NT2/D1 (cell line): Measurements from ENCODE around the gene AHNAK2.

ENCODE experiments used
- DNase-seq: peaks from one replicate; pipeline ENCODE4 v3.0.0-alpha.2; 2011; ENCODE audit warnings: low read depth, low spot score
- H3K27me3 ChIP-seq: 2 replicates; pipeline ENCODE4 v1.6.0; 2011; ENCODE audit warnings: mild to moderate bottlenecking; ENCODE audit not compliant: insufficient read length, insufficient read depth
- H3K36me3 ChIP-seq: 2 replicates; pipeline ENCODE4 v1.6.1; 2011; ENCODE audit warnings: mild to moderate bottlenecking, low read length, mixed read lengths; ENCODE audit not compliant: insufficient read depth, insufficient read length
- H3K4me1 ChIP-seq: 2 replicates; pipeline ENCODE4 v1.5.1; 2011; ENCODE audit not compliant: insufficient read depth, insufficient read length
- H3K4me3 ChIP-seq: 2 replicates; pipeline ENCODE4 v1.5.1; 2011; ENCODE audit warnings: low read depth; ENCODE audit not compliant: insufficient read length
- H3K9ac ChIP-seq: 2 replicates; pipeline ENCODE4 v1.6.0; 2011; ENCODE audit warnings: low read depth; ENCODE audit not compliant: insufficient read length
- H3K9me3 ChIP-seq: 2 replicates; pipeline ENCODE4 v1.5.1; 2011; ENCODE audit warnings: mild to moderate bottlenecking, low read length; ENCODE audit not compliant: insufficient read depth
- SUZ12 ChIP-seq: IDR thresholded peaks from 2 replicates; pipeline ENCODE4 v1.6.1; 2011; ENCODE audit not compliant: insufficient read length, insufficient read depth; ENCODE audit errors: extremely low read depth
- YY1 ChIP-seq: IDR thresholded peaks from 2 replicates; pipeline ENCODE4 v1.6.1; 2011; ENCODE audit not compliant: insufficient read length, insufficient read depth
- ZNF274 ChIP-seq: IDR thresholded peaks from 2 replicates; pipeline ENCODE4 v1.6.1; 2011; ENCODE audit warnings: mild to moderate bottlenecking, low read depth, low read length

AHNAK2 gene

GRCh38 chr14:104931304-104931770 is 46.8 kb downstream of the AHNAK2 start:
- no peak for TF ChIP-seq YY1
- no peak for TF ChIP-seq ZNF274
- no peak for TF ChIP-seq SUZ12
- H3K4me3 ChIP-seq, result no peak overlapping the region
- H3K27me3 ChIP-seq, result peaks cover 27% of the 10 kb centered on the region
- H3K4me1 ChIP-seq, result peaks cover 12% of the 10 kb centered on the region
- no peak for DNase-seq
- H3K9me3 ChIP-seq, result no peaks in the 10 kb centered on the region
- peak overlapping the region; percentile 4 for H3K9ac ChIP-seq
- H3K36me3 ChIP-seq, result no peaks in the 10 kb centered on the region

- no peak for DNase-seq
- Histone ChIP-seq H3K27me3 (peaks cover 27% of the 10 kb centered on the region), H3K4me3 (no peak overlapping the region), H3K9me3 (no peaks in the 10 kb centered on the region), H3K36me3 (no peaks in the 10 kb centered on the region), H3K4me1 (peaks cover 17% of the 10 kb centered on the region), H3K9ac (no peak overlapping the region)
- no peak for TF ChIP-seq ZNF274
- TF ChIP-seq YY1, result no peak
- no peak for TF ChIP-seq SUZ12
Measured at GRCh38 chr14:104930526-104931303, 47.5 kb downstream of the AHNAK2 start.

- Histone ChIP-seq H3K4me1 (peaks cover 17% of the 10 kb centered on the region), H3K9me3 (no peaks in the 10 kb centered on the region), H3K27me3 (peaks cover 17% of the 10 kb centered on the region), H3K36me3 (no peaks in the 10 kb centered on the region), H3K9ac (no peak overlapping the region), H3K4me3 (no peak overlapping the region)
- no peak for DNase-seq
- TF ChIP-seq SUZ12 (no peak), YY1 (no peak)
Measured at GRCh38 chr14:104929268-104930230, 48.6 kb downstream of the AHNAK2 start.

- Histone ChIP-seq H3K27me3 (peaks cover 11% of the 10 kb centered on the region), H3K4me3 (no peak overlapping the region), H3K9ac (no peak overlapping the region), H3K4me1 (peaks cover 15% of the 10 kb centered on the region), H3K36me3 (no peaks in the 10 kb centered on the region), H3K9me3 (peaks cover 9% of the 10 kb centered on the region; the same call in 1 of the 2 replicates)
- no peak for DNase-seq
- TF ChIP-seq SUZ12 (no peak), YY1 (no peak), ZNF274 (no peak)
Measured at GRCh38 chr14:104928391-104929133, 49.6 kb downstream of the AHNAK2 start.

- H3K9me3 ChIP-seq, result peaks cover 9% of the 10 kb centered on the region; the same call in 1 of the 2 replicates
- TF ChIP-seq SUZ12, result no peak
- no peak for TF ChIP-seq YY1
- no peak for TF ChIP-seq ZNF274
- no peaks in the 10 kb centered on the region for H3K36me3 ChIP-seq
- peaks cover 11% of the 10 kb centered on the region for H3K27me3 ChIP-seq
- no peak for DNase-seq
- no peak overlapping the region for H3K9ac ChIP-seq
- H3K4me3 ChIP-seq, result no peak overlapping the region
- H3K4me1 ChIP-seq, result peaks cover 15% of the 10 kb centered on the region
Measured at GRCh38 chr14:104927901-104928300, 50.3 kb downstream of the AHNAK2 start.

GRCh38 chr14:104927432-104927816 is 50.8 kb downstream of the AHNAK2 start:
- no peak overlapping the region for H3K9ac ChIP-seq
- peaks cover 9% of the 10 kb centered on the region; the same call in 1 of the 2 replicates for H3K9me3 ChIP-seq
- DNase-seq, result no peak
- no peaks in the 10 kb centered on the region for H3K36me3 ChIP-seq
- H3K27me3 ChIP-seq, result peaks cover 7% of the 10 kb centered on the region
- no peak overlapping the region for H3K4me3 ChIP-seq
- no peak for TF ChIP-seq ZNF274
- no peak for TF ChIP-seq SUZ12
- no peak for TF ChIP-seq YY1
- peaks cover 15% of the 10 kb centered on the region for H3K4me1 ChIP-seq
